ENCODE results near the gene HPSE2. TPM values are rescaled to one million over a fixed set of nuclear protein-coding genes. Genes with fewer than 3 reads are reported as not detected.
"Not testable (repeated sequence)": the region's sequence is repeated elsewhere in the genome, so short reads cannot be mapped to it uniquely, and the experiment has no call there.

The HPSE2 gene
- total RNA-seq, 1 donor from 2014 or later = not detected

DNA sequence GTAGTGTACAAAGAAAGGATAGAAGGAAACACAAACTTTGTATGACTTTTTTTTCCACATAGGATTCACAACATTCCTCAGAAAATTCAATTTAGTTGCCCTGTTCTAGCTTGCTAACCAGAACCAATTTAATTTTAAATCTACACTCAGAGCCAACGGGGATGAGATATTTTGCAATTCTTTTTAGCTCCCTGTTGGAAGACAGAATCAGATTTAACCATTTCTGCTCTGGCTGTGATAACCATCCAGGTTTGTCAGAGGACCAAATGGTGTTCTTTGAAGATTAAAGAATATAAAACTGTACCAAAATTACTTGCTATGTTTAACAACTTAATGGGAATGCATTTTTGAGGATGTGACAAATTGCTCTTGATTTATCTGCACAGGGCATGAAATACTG is 319.7 kb downstream of the HPSE2 start:
- Mint-ChIP-seq H3K27ac (ENCODE audit: unreplicated experiment) (no peak overlapping the region), H3K27me3 (ENCODE audit: unreplicated experiment) (no peaks in the 10 kb centered on the region), H3K4me1 (ENCODE audit: unreplicated experiment) (peaks cover 3% of the 10 kb centered on the region), H3K36me3 (ENCODE audit: low read depth, unreplicated experiment) (no peaks in the 10 kb centered on the region), H3K4me3 (ENCODE audit: unreplicated experiment) (no peak overlapping the region), H3K9me3 (ENCODE audit: unreplicated experiment) (no peaks in the 10 kb centered on the region)
- DNase-seq (ENCODE audit: low spot score) = no peak
- TF ChIP-seq, protein P1, sequence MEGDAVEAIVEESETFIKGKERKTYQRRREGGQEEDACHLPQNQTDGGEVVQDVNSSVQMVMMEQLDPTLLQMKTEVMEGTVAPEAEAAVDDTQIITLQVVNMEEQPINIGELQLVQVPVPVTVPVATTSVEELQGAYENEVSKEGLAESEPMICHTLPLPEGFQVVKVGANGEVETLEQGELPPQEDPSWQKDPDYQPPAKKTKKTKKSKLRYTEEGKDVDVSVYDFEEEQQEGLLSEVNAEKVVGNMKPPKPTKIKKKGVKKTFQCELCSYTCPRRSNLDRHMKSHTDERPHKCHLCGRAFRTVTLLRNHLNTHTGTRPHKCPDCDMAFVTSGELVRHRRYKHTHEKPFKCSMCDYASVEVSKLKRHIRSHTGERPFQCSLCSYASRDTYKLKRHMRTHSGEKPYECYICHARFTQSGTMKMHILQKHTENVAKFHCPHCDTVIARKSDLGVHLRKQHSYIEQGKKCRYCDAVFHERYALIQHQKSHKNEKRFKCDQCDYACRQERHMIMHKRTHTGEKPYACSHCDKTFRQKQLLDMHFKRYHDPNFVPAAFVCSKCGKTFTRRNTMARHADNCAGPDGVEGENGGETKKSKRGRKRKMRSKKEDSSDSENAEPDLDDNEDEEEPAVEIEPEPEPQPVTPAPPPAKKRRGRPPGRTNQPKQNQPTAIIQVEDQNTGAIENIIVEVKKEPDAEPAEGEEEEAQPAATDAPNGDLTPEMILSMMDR (IDR thresholded peaks at IDR 0.05; ENCODE audit: unreplicated experiment) = no peak

GRCh38 chr10:98910546-98910945 is 325.1 kb downstream of the HPSE2 start:
- no peak overlapping the region for H3K27ac Mint-ChIP-seq (ENCODE audit: unreplicated experiment)
- no peak for DNase-seq (ENCODE audit: low spot score)
- H3K36me3 Mint-ChIP-seq (ENCODE audit: low read depth, unreplicated experiment) = no peaks in the 10 kb centered on the region
- H3K4me3 Mint-ChIP-seq (ENCODE audit: unreplicated experiment) = no peak overlapping the region
- TF ChIP-seq, protein P1 (IDR thresholded peaks at IDR 0.05; ENCODE audit: unreplicated experiment) = no peak
- H3K9me3 Mint-ChIP-seq (ENCODE audit: unreplicated experiment) = no peaks in the 10 kb centered on the region
- H3K27me3 Mint-ChIP-seq (ENCODE audit: unreplicated experiment) = no peaks in the 10 kb centered on the region
- no peaks in the 10 kb centered on the region for H3K4me1 Mint-ChIP-seq (ENCODE audit: unreplicated experiment)

DNA sequence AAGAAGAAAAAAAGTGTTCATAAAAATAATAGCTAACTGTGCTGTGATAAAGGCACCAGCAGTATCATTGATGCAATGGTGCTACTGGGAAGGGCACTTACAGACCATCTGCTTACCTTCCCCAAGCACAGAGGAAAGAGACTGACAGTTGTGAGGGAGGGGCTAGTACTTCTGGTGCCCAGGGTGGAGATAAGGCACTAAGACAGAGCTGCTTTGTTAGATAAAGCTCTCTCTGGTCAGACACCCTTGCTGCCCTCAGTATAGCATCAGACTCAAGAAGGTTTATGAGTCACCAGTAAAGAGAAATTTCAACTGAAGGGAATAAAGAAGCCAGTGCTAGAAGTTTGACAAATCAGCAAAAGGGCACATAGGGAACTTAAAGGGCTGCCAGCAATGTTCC is 325.6 kb downstream of the HPSE2 start:
- H3K4me3 Mint-ChIP-seq (ENCODE audit: unreplicated experiment) = no peak overlapping the region
- H3K4me1 Mint-ChIP-seq (ENCODE audit: unreplicated experiment) = no peaks in the 10 kb centered on the region
- TF ChIP-seq, protein P1 (IDR thresholded peaks at IDR 0.05; ENCODE audit: unreplicated experiment) = no peak
- H3K27ac Mint-ChIP-seq (ENCODE audit: unreplicated experiment) = no peak overlapping the region
- no peaks in the 10 kb centered on the region for H3K36me3 Mint-ChIP-seq (ENCODE audit: low read depth, unreplicated experiment)
- H3K9me3 Mint-ChIP-seq (ENCODE audit: unreplicated experiment) = no peaks in the 10 kb centered on the region
- no peak for DNase-seq (ENCODE audit: low spot score)
- H3K27me3 Mint-ChIP-seq (ENCODE audit: unreplicated experiment) = no peaks in the 10 kb centered on the region

DNA sequence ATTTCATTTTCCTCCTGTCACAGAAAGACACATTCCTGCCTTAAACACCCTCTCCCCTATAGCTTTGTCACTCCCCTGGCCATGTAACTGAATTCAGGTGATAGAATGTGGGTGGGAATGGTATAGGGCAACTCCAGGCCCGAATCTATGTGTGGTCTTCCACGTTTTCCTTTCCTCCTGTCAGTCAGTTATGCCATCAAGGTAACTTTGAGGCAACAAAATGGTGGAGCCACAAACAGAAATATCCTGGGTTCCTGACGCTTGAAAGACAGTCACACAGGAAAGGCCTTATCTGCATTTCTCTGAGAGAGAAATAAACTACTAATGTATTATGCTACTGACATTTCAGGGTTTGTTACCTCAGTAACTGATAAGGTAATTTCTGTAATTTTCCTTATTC is 326.8 kb downstream of the HPSE2 start:
- Mint-ChIP-seq H3K9me3 (ENCODE audit: unreplicated experiment) (no peaks in the 10 kb centered on the region), H3K4me3 (ENCODE audit: unreplicated experiment) (no peak overlapping the region), H3K27ac (ENCODE audit: unreplicated experiment) (no peak overlapping the region), H3K4me1 (ENCODE audit: unreplicated experiment) (no peaks in the 10 kb centered on the region), H3K36me3 (ENCODE audit: low read depth, unreplicated experiment) (no peaks in the 10 kb centered on the region), H3K27me3 (ENCODE audit: unreplicated experiment) (no peaks in the 10 kb centered on the region)
- DNase-seq (ENCODE audit: low spot score) = no peak
- TF ChIP-seq, protein P1 (IDR thresholded peaks at IDR 0.05; ENCODE audit: unreplicated experiment) = no peak

- H3K27ac Mint-ChIP-seq (ENCODE audit: unreplicated experiment); H3K4me3 Mint-ChIP-seq (ENCODE audit: unreplicated experiment); H3K36me3 Mint-ChIP-seq (ENCODE audit: low read depth, unreplicated experiment); H3K27me3 Mint-ChIP-seq (ENCODE audit: unreplicated experiment); DNase-seq (ENCODE audit: low spot score); H3K9me3 Mint-ChIP-seq (ENCODE audit: unreplicated experiment); H3K4me1 Mint-ChIP-seq (ENCODE audit: unreplicated experiment): not testable (repeated sequence)
Observed at GRCh38 chr10:98908247-98908646, 327.4 kb downstream of the HPSE2 start.

Data from endothelial cell (in vitro differentiated cells).